Suprapubic skin (tissue), 4 donors: ENCODE measurements around the gene PPAT.

Experiments
- CTCF ChIP-seq, 2 donors: fragments of 200-600 bp in 1 of 2; fragments of 450-650 bp in 1 of 2; sonication (generic) in 1 of 2; IDR thresholded peaks; one replicate each; pipeline ENCODE4 v1.5.1; 2016 to 2019; ENCODE audit warnings: antibody characterized with exemption in 2 of 2, mild to moderate bottlenecking in 1 of 2, moderate library complexity in 1 of 2
- EP300 ChIP-seq: sonication (generic); formaldehyde crosslinking; IDR thresholded peaks from one replicate; pipeline ENCODE4 v1.6.1; 2017; ENCODE audit warnings: antibody characterized with exemption
- POLR2A ChIP-seq, 2 donors: fragments of 450-650 bp; IDR thresholded peaks; one replicate each; pipeline ENCODE4 v1.6.1; 2017; ENCODE audit warnings: antibody characterized with exemption in 2 of 2, mild to moderate bottlenecking in 2 of 2, moderate library complexity in 2 of 2
- POLR2AphosphoS5 ChIP-seq, 3 donors: sonication (generic); formaldehyde crosslinking; IDR thresholded peaks; one replicate each; pipeline ENCODE4 v1.6.1; 2017; ENCODE audit warnings: antibody characterized with exemption in 3 of 3

- TF ChIP-seq CTCF (IDR thresholded peaks at IDR 0.05) = no peak
- no peak for TF ChIP-seq EP300
- no peak for TF ChIP-seq POLR2AphosphoS5 (IDR thresholded peaks at IDR 0.05)
- TF ChIP-seq POLR2A (IDR thresholded peaks at IDR 0.05) = no peak
Measured at GRCh38 chr4:56409511-56410090, 25.8 kb downstream of the PPAT start.
